BLaER1 treated with 17β-estradiol and CSF1 and Interleukin-3, amounts not matched to agents 10 nM and 100 nM (cell line): Measurements from ENCODE around the gene MTPN.

Experiments
- H3K27ac ChIP-seq, 11 experiments: shearing (Covaris generic); formaldehyde crosslinking; 2 replicates each; pipeline ENCODE4 v1.8.1; 2022
- H3K27me3 ChIP-seq, 11 experiments: shearing (Covaris generic); formaldehyde crosslinking; 2 replicates each; pipeline ENCODE4 v1.8.1; 2022
- H3K36me3 ChIP-seq, 11 experiments: shearing (Covaris generic); formaldehyde crosslinking; 2 replicates each; pipeline ENCODE4 v1.8.1; 2022
- H3K4me1 ChIP-seq, 10 experiments: shearing (Covaris generic); formaldehyde crosslinking; 2 replicates each; pipeline ENCODE4 v1.8.1; 2022
- H3K4me2 ChIP-seq, 11 experiments: shearing (Covaris generic); formaldehyde crosslinking; 2 replicates each; pipeline ENCODE4 v1.8.1; 2022
- H3K4me3 ChIP-seq, 10 experiments: shearing (Covaris generic); formaldehyde crosslinking; 2 replicates each; pipeline ENCODE4 v1.8.1; 2022
- H3K9ac ChIP-seq, 11 experiments: shearing (Covaris generic); formaldehyde crosslinking; 2 replicates each; pipeline ENCODE4 v1.8.1; 2022
- H3K9me3 ChIP-seq, 11 experiments: shearing (Covaris generic); formaldehyde crosslinking; replicated peaks in 1 of 11; 2 replicates each; pipeline ENCODE4 v1.8.1; 2022
- H4K20me1 ChIP-seq, 11 experiments: shearing (Covaris generic); formaldehyde crosslinking; 2 replicates each; pipeline ENCODE4 v1.8.1; 2022
- Cebpa-rat ChIP-seq, 11 experiments: shearing (Covaris generic); IDR thresholded peaks; 2 replicates each; pipeline ENCODE4 v1.8.1; 2022

Gene MTPN

DNA sequence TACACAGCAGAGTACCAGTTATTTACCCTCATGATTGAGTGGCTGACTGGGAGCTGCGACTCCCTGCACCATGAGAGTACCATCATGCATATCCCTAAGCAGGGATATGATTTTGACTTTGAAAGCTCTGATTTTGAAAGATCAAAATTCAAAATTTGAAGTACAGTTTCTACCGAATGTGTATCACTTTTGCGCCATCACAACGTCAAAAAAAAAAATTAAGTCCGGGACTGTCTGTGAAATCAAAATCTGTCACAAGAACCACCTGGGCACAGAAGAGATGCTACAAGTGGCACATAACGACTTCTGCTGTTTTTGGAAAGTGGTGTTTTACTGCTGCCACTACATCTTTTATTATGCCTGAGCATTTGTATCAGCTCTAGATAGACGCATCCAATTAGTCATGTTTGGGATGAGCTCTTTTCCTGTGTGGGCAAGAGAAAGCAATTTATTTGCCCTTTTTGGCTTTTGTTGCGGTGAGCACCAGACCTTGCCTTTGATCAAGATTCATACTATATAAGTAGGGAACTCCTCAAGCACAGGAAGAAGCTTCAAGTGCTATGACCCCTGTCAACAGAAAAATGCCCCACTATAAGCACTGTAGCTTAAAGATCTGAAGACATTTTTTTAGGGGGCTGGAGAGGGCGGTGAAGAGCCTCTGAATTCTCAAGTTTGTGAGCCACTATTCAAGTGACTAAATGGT lies 10.7 kb downstream of the MTPN start:
- Histone ChIP-seq H4K20me1 (peaks cover 79 to 95% (median 93%) of the 10 kb centered on the region in 11 experiments), H3K36me3 (peaks cover 17 to 54% (median 32%) of the 10 kb centered on the region in 11 experiments; a peak in 21 of 22 replicates), H3K4me3 (no peak overlapping the region), H3K9me3 (no peaks in the 10 kb centered on the region), H3K9ac (no peak overlapping the region; a peak in 1 of 22 replicates), H3K4me1 (peaks cover 25 to 71% (median 38%) of the 10 kb centered on the region in 10 experiments), H3K27ac (no peak overlapping the region), H3K4me2 (peak overlapping the region; percentile 23 to 71 (median 57)), H3K27me3 (no peaks in the 10 kb centered on the region)
- no peak for TF ChIP-seq Cebpa-rat (IDR thresholded peaks at IDR 0.05)

DNA sequence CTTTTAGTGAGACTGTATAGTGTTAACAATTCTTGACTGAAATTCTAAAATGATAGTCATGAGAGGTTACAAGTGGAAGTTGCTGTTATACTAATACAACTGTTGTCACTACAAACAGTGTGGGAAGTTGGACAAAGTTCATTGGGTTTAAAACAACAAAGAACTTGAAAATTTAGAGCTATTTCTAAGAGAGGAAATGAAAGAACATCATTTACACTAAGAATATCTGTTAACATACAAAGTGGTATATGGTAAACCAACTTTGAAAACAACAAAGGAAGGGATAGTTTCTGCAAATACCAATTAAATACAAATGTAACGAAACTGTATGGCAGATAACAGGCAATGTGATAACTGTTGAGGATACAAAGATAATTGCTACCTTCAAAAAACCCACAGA lies 11.6 kb downstream of the MTPN start:
- Histone ChIP-seq H3K36me3 (peaks cover 17 to 63% (median 38%) of the 10 kb centered on the region in 11 experiments), H4K20me1 (peaks cover 84 to 95% (median 93%) of the 10 kb centered on the region in 11 experiments)

DNA sequence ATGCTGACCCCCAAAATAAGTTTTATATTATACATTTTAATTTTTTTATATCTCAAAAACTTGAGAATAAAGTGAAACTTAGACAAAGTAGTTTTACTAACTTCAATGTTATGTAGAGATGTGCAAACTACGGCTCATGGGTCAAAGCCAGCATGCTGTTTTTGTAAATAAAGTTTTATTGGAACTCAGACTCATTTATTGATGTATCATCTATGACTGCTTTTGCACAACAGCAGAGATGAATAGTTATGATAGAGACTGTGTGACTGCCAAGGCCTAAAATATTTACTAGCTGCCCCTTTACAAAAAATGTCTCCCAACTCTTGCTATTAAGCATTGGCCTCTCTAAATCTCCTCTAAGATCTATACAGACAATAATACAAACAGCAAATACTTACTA lies 12.4 kb downstream of the MTPN start:
- Histone ChIP-seq H3K4me3 (no peak overlapping the region), H3K4me1 (peaks cover 20 to 65% (median 27%) of the 10 kb centered on the region in 10 experiments), H3K27me3 (no peaks in the 10 kb centered on the region), H3K9ac (no peak overlapping the region), H4K20me1 (peaks cover 86 to 95% (median 94%) of the 10 kb centered on the region in 11 experiments), H3K4me2 (peak overlapping the region in 2 of 11 experiments; percentile 2 to 17; a peak in 3 of 22 replicates), H3K27ac (no peak overlapping the region), H3K9me3 (no peaks in the 10 kb centered on the region; a peak in 1 of 22 replicates), H3K36me3 (peaks cover 19 to 66% (median 42%) of the 10 kb centered on the region in 11 experiments)
- TF ChIP-seq Cebpa-rat (IDR thresholded peaks at IDR 0.05): no peak

More for the DNA sequence above, 11.6 kb downstream of the MTPN start:
- Histone ChIP-seq H3K27ac (no peak overlapping the region), H3K4me1 (peaks cover 20 to 68% (median 29%) of the 10 kb centered on the region in 10 experiments), H3K4me2 (peak overlapping the region in 8 of 11 experiments; percentile 33 to 71 (median 57); a peak in 13 of 22 replicates), H3K9me3 (no peaks in the 10 kb centered on the region), H3K4me3 (no peak overlapping the region), H3K9ac (no peak overlapping the region), H3K27me3 (no peaks in the 10 kb centered on the region)
- TF ChIP-seq Cebpa-rat (IDR thresholded peaks at IDR 0.05): no peak

DNA sequence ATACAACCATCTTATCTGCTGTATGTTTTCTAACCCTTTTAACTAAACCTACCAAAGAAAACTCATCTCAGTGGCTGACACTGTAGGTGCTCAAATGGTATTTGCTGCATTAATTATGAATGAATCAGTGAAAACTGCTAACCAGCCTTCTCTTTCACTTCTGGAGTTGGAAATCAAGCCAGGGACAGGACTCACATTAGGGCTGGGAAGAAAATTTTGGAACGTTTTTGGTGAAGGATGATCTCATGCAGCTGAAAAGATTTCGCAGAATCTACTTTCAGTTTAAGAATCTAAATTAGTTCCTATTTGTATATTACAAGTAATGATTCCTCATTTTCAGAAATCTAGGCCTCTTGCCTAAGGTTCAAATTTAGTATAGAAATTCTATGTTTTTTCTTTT lies 12.9 kb downstream of the MTPN start:
- peak overlapping the region in 1 of 11 experiments; percentile 2; a peak in 1 of 22 replicates for H3K4me2 ChIP-seq
- no peak overlapping the region for H3K4me3 ChIP-seq
- no peaks in the 10 kb centered on the region for H3K27me3 ChIP-seq
- no peak overlapping the region for H3K27ac ChIP-seq
- H3K9me3 ChIP-seq: peaks cover 0 to under 1% (median 0%) of the 10 kb centered on the region in 11 experiments; a peak in 1 of 22 replicates
- H4K20me1 ChIP-seq: peaks cover 86 to 95% (median 93%) of the 10 kb centered on the region in 11 experiments
- peaks cover 20 to 67% (median 44%) of the 10 kb centered on the region in 11 experiments for H3K36me3 ChIP-seq
- no peak overlapping the region for H3K9ac ChIP-seq
- no peak for TF ChIP-seq Cebpa-rat (IDR thresholded peaks at IDR 0.05)
- peaks cover 20 to 61% (median 27%) of the 10 kb centered on the region in 10 experiments for H3K4me1 ChIP-seq

DNA sequence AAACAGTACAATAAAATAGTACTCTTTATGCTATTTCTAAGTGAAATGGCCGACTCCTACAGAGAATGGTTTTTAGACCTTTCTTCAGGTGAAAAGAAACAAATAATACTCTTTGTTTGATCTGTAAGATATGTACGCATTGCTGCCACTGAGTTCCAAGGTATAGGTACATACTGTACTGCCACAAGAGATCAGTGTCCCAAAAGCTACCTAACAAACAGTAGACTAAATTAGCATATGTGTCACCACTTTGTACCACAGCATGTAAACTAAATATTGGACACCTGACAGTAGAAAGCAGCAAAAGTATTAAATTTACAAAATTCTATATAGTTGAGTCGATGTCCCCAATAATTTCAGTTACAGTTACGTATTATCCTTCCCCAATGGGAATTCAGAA lies 14.4 kb downstream of the MTPN start:
- H4K20me1 ChIP-seq: peaks cover 86 to 100% (median 97%) of the 10 kb centered on the region in 11 experiments

DNA sequence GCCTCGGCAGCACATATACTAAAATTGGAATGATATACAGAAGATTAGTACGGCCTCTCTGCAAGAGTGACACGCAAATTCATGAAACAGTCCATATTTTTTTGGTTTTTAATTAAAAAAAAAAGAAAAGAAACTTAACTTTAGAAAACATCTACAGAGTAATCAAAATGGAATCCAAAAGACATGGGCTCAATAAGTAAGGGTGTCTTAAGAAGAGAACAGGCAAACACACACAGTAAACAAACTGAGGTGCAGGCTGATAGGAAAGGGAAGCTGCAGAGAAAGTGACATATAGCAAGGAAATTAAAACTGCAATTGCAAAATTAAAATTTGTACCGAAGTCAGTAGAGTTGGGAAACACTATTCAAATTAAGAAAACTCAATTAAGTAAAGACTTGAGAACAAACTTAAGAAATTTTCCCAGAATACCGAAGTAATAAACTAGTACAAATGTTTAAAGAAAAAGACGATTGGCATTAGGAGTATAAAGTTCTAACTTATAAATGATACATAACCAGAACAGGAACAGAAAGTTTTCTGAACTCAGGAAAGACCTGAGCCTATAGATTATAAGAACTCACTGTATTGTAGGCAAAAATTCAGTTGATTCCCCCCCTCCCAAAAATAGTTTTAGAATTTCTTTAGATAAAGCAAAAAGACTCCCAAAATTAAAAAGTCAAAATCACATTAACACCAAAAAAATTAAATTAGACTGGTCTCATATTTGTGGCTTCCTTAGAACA lies 16.3 kb downstream of the MTPN start:
- Histone ChIP-seq H3K9ac (no peak overlapping the region), H3K27ac (no peak overlapping the region), H4K20me1 (peaks cover 80 to 100% (median 97%) of the 10 kb centered on the region in 11 experiments), H3K4me2 (no peak overlapping the region), H3K4me1 (peaks cover 0 to 34% (median 3%) of the 10 kb centered on the region in 10 experiments; a peak in 12 of 20 replicates), H3K27me3 (no peaks in the 10 kb centered on the region), H3K9me3 (peaks cover 0 to 9% (median 4%) of the 10 kb centered on the region in 11 experiments; a peak in 5 of 22 replicates), H3K36me3 (peaks cover 23 to 82% (median 53%) of the 10 kb centered on the region in 11 experiments), H3K4me3 (no peak overlapping the region)
- no peak for TF ChIP-seq Cebpa-rat (IDR thresholded peaks at IDR 0.05)

More for the DNA sequence above, 14.4 kb downstream of the MTPN start:
- H3K9ac ChIP-seq: no peak overlapping the region
- peaks cover 18 to 53% (median 23%) of the 10 kb centered on the region in 10 experiments for H3K4me1 ChIP-seq
- peaks cover 20 to 72% (median 46%) of the 10 kb centered on the region in 11 experiments for H3K36me3 ChIP-seq
- no peak overlapping the region for H3K27ac ChIP-seq
- H3K4me3 ChIP-seq: no peak overlapping the region
- peaks cover 0 to 4% (median 0%) of the 10 kb centered on the region in 11 experiments; a peak in 1 of 22 replicates for H3K9me3 ChIP-seq
- H3K4me2 ChIP-seq: no peak overlapping the region
- TF ChIP-seq Cebpa-rat (IDR thresholded peaks at IDR 0.05): no peak
- no peaks in the 10 kb centered on the region for H3K27me3 ChIP-seq

DNA sequence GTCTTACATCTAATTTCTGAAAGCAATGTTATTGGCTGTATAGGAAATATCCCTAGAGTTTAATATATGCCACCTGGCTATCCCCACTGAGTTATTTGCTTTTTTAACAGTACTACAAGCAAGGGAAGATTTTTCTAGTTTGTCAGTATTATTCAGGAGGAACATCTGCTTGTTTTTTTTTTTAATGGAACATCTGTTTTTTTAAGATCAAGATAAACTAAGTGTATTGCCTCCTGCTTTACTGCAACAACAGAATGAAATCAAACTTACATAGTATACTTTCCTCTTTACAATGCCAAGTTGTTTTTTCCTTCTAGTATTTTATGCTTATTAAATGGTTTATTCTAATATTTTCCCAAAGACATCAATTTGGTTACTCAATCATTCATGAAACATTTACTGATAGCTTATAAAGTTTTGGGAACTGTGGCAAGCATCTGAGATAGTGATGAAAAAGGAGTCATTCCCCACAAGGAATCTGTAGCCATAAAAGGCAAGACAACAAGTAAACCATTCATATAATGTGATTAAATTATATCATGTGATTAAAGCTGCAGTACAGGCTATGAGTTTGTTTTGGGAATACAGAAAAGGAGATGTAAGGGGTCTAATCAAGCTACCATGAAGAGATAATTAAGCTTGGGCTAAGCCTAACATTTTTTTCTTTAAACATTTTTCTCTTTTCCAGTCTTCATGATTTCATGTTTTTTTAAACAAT lies 17.4 kb downstream of the MTPN start:
- peaks cover 0 to 23% (median 0%) of the 10 kb centered on the region in 10 experiments; a peak in 3 of 20 replicates for H3K4me1 ChIP-seq
- peaks cover 0 to 13% (median 5%) of the 10 kb centered on the region in 11 experiments; a peak in 7 of 22 replicates for H3K9me3 ChIP-seq
- H4K20me1 ChIP-seq: peaks cover 75 to 100% (median 97%) of the 10 kb centered on the region in 11 experiments
- no peak overlapping the region for H3K27ac ChIP-seq
- no peak overlapping the region for H3K9ac ChIP-seq
- no peak overlapping the region for H3K4me2 ChIP-seq
- H3K27me3 ChIP-seq: no peaks in the 10 kb centered on the region
- H3K36me3 ChIP-seq: peaks cover 28 to 82% (median 60%) of the 10 kb centered on the region in 11 experiments
- no peak for TF ChIP-seq Cebpa-rat (IDR thresholded peaks at IDR 0.05)
- H3K4me3 ChIP-seq: no peak overlapping the region

DNA sequence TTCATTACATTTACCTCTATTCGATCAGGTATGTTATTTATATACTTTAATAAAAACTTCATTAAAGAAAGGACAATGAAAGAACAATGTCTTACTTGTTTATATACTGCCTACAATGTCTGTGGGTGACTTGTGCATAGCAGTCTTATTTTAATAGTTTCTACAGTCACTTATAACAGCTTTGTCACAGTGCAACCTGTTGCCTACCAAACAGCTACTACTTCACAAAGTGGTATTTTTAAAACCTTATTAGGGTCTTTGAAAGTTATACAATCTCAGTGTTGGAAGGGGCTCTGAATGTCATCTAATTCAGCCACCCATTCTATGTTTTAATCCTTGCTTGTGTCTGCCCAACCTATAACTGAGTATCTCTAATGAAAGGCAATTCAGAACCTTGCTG lies 19.0 kb downstream of the MTPN start:
- Histone ChIP-seq H3K9me3 (peaks cover 0 to 17% (median 5%) of the 10 kb centered on the region in 11 experiments; a peak in 7 of 22 replicates), H3K4me1 (peaks cover 0 to 12% (median 2%) of the 10 kb centered on the region in 10 experiments; a peak in 9 of 20 replicates), H3K4me2 (no peak overlapping the region), H3K27me3 (no peaks in the 10 kb centered on the region), H3K4me3 (no peak overlapping the region), H4K20me1 (peaks cover 66 to 100% (median 97%) of the 10 kb centered on the region in 11 experiments; a peak in 21 of 22 replicates), H3K27ac (no peak overlapping the region), H3K9ac (no peak overlapping the region), H3K36me3 (peaks cover 35 to 91% (median 70%) of the 10 kb centered on the region in 11 experiments)
- no peak for TF ChIP-seq Cebpa-rat (IDR thresholded peaks at IDR 0.05)
